MCF 10A (cell line): ENCODE data around the gene SLC7A5. TPM values are rescaled to one million over a fixed set of nuclear protein-coding genes. Genes with fewer than 3 reads are reported as not detected.
"Not testable (repeated sequence)": the region's sequence is repeated elsewhere in the genome, so short reads cannot be mapped to it uniquely, and the experiment has no call there.

ENCODE experiments used
- BruUV-seq: library from RNA; stranded (reverse); fragments of 400-500 nt; replicated peaks from 2 replicates; lab custom pipeline; 2021; lab: Mats Ljungman, UMichigan
- CTCF ChIA-PET: fragments of 300-600 bp; sonication (Branson Sonifier 250); formaldehyde crosslinking; extraction: SDS; loops from one replicate; lab custom pipeline; 2021; ENCODE audit warnings: antibody characterized with exemption, inconsistent platforms; lab: Yijun Ruan, JAX
- POLR2A ChIA-PET: fragments of 300-600, 350-650 bp; sonication (Branson Sonifier 250); formaldehyde crosslinking; extraction: SDS; loops from one replicate; lab custom pipeline; 2020; ENCODE audit warnings: antibody characterized with exemption, inconsistent platforms; lab: Yijun Ruan, JAX
- DNase-seq: peaks from one replicate; pipeline ENCODE4 v3.0.0-alpha.2; 2018; ENCODE audit not compliant: unreplicated experiment
- H3K27ac Mint-ChIP-seq: one replicate; pipeline ENCODE4 v1.8.0; 2022; ENCODE audit warnings: mild to moderate bottlenecking, low read depth, mixed read lengths; ENCODE audit not compliant: unreplicated experiment
- H3K27me3 Mint-ChIP-seq: one replicate; pipeline ENCODE4 v1.8.0; 2022; ENCODE audit warnings: mixed read lengths; ENCODE audit not compliant: insufficient read depth, unreplicated experiment
- H3K36me3 Mint-ChIP-seq: one replicate; pipeline ENCODE4 v1.8.0; 2022; ENCODE audit warnings: mild to moderate bottlenecking, moderate library complexity, mixed read lengths; ENCODE audit not compliant: insufficient read depth, unreplicated experiment
- H3K4me1 Mint-ChIP-seq: one replicate; pipeline ENCODE4 v1.8.0; 2022; ENCODE audit warnings: mixed read lengths; ENCODE audit not compliant: insufficient read depth, unreplicated experiment
- H3K4me3 Mint-ChIP-seq: one replicate; pipeline ENCODE4 v1.8.0; 2022; ENCODE audit warnings: mild to moderate bottlenecking, moderate library complexity, mixed read lengths; ENCODE audit not compliant: unreplicated experiment
- H3K9me3 Mint-ChIP-seq: one replicate; pipeline ENCODE4 v1.8.0; 2022; ENCODE audit warnings: mixed read lengths; ENCODE audit not compliant: unreplicated experiment
- intact Hi-C: fragments of 100-400 bp; cut with micrococcal nuclease; formaldehyde crosslinking; loops from 2 replicates; pipeline ENCODE4 v1.14.1; 2022
- total RNA-seq: library from RNA; stranded (reverse); gene quantifications from 2 replicates; pipeline ENCODE4 v1.2.3, GENCODE V29; 2022
- TF ChIP-seq, protein P1 (sequence below): fragments of 200-600 bp; IDR thresholded peaks from one replicate; pipeline ENCODE4 v1.8.0; 2022; ENCODE audit warnings: antibody characterized with exemption, mild to moderate bottlenecking; ENCODE audit not compliant: unreplicated experiment

Gene SLC7A5
- total RNA-seq, 1 experiment from 2014 or later = 1,007 TPM

DNA sequence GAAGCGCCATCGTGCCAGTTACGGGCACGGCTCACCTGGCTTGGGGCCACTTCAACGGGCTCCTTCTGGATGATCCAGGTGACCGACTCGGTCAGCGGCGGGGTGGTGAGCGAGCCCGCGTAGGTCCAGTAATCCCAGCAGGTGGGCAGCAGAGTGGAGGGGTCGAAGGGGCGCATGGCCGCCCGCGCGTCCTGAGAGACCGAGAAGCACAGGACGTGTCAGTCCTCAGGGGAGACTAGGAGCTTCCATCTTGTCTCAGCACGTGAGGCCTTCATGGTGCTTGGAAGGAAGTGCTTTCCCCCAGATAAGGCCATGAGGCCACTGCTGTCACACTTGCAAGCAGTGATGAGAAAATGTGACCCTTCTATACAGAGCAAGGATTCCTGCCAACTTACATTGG, 22.5 kb upstream of the SLC7A5 start:
- peaks cover 7% of the 10 kb centered on the region for H3K4me1 Mint-ChIP-seq
- ChIA-PET POLR2A (no interaction called here), CTCF (no interaction called here)
- no TSS peak for BruUV-seq
- intact Hi-C loops = no loop called here
- H3K4me3 Mint-ChIP-seq = no peak overlapping the region
- no peaks in the 10 kb centered on the region for H3K9me3 Mint-ChIP-seq
- H3K27ac Mint-ChIP-seq = no peak overlapping the region
- no peaks in the 10 kb centered on the region for H3K36me3 Mint-ChIP-seq
- no peak for DNase-seq
- H3K27me3 Mint-ChIP-seq = no peaks in the 10 kb centered on the region
- TF ChIP-seq, protein P1, sequence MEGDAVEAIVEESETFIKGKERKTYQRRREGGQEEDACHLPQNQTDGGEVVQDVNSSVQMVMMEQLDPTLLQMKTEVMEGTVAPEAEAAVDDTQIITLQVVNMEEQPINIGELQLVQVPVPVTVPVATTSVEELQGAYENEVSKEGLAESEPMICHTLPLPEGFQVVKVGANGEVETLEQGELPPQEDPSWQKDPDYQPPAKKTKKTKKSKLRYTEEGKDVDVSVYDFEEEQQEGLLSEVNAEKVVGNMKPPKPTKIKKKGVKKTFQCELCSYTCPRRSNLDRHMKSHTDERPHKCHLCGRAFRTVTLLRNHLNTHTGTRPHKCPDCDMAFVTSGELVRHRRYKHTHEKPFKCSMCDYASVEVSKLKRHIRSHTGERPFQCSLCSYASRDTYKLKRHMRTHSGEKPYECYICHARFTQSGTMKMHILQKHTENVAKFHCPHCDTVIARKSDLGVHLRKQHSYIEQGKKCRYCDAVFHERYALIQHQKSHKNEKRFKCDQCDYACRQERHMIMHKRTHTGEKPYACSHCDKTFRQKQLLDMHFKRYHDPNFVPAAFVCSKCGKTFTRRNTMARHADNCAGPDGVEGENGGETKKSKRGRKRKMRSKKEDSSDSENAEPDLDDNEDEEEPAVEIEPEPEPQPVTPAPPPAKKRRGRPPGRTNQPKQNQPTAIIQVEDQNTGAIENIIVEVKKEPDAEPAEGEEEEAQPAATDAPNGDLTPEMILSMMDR = no peak

DNA sequence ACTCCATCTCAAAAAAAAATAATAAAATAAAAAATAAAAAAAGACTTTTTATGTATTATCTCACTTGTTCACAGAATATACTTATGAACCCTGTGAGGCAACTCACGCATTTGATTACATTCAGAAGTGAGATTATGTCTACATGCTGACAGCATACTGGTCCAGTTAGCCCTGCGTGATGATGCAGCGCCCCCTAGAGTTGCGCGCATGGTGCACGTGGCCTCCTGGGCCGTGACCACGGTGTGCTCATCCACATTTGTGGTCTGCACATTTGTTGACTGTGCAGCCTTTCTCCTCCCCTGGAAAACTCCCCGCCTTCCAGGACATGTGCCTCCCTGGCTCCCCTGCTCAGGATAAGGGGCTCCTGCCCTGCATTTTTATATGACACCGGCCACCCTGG, 20.5 kb upstream of the SLC7A5 start:
- BruUV-seq, H3K27ac Mint-ChIP-seq, POLR2A ChIA-PET, H3K9me3 Mint-ChIP-seq, H3K4me1 Mint-ChIP-seq, intact Hi-C loops, H3K36me3 Mint-ChIP-seq, DNase-seq, H3K4me3 Mint-ChIP-seq: not testable (repeated sequence)
- CTCF ChIA-PET = interaction anchor here (0.9 kb wide), 1 partner anchor 21 kb away, joined by 3 read pairs; no protein-coding TSS in a partner anchor
- H3K27me3 Mint-ChIP-seq = peaks cover 10% of the 10 kb centered on the region

DNA sequence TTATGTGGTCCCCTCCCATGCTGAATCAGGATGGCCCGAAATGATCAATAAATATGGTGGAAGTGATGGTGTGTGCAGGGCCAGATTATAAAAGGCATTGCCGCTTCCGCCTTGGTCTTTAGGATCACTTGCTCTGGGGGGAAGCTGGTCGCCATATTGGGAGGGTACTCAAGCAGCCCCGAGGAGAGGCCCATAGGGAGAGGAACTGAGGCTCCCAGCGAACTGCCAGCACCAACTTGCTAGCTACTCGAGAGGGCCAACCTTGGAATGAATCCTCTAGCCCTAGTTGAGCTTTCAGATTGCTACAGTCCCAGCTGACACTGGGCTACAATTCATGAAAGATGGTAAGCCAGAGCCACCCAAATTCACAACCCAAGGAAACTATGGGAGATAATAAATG, 19.0 kb upstream of the SLC7A5 start:
- H3K27ac Mint-ChIP-seq, H3K4me1 Mint-ChIP-seq, BruUV-seq, intact Hi-C loops, H3K4me3 Mint-ChIP-seq, H3K9me3 Mint-ChIP-seq, POLR2A ChIA-PET, H3K36me3 Mint-ChIP-seq, DNase-seq: not testable (repeated sequence)
- H3K27me3 Mint-ChIP-seq = peaks cover 10% of the 10 kb centered on the region
- CTCF ChIA-PET = interaction anchor here (0.6 to 0.8 kb wide), 2 partner anchors 109 to 121 kb away, joined by 3 read pairs; no protein-coding TSS in a partner anchor

DNA sequence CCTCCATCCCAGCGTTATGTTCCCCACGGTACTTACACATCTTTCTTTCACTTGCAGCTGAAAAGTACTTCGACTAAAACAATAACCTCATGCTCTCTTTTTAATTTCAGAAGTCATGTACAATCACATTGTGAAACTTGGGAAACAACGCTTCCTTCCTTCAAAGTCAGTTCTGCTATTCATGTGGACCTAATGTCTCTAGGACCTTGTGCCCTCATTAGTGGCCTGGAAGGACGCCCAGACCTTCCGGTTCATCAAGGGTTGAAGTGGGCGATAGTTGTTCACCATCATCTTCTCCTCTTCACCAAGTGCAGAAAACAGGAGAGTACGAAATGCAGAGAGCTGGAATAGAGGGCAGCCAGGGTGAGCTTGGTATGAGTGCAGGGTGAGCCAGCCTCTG, 18.6 kb upstream of the SLC7A5 start:
- BruUV-seq, H3K27ac Mint-ChIP-seq, DNase-seq, H3K4me1 Mint-ChIP-seq, H3K4me3 Mint-ChIP-seq, H3K9me3 Mint-ChIP-seq, intact Hi-C loops, H3K36me3 Mint-ChIP-seq, POLR2A ChIA-PET: not testable (repeated sequence)
- CTCF ChIA-PET = interaction anchor here (0.6 kb wide), 1 partner anchor 120 kb away, joined by 3 read pairs; no protein-coding TSS in a partner anchor
- H3K27me3 Mint-ChIP-seq = peaks cover 10% of the 10 kb centered on the region

DNA sequence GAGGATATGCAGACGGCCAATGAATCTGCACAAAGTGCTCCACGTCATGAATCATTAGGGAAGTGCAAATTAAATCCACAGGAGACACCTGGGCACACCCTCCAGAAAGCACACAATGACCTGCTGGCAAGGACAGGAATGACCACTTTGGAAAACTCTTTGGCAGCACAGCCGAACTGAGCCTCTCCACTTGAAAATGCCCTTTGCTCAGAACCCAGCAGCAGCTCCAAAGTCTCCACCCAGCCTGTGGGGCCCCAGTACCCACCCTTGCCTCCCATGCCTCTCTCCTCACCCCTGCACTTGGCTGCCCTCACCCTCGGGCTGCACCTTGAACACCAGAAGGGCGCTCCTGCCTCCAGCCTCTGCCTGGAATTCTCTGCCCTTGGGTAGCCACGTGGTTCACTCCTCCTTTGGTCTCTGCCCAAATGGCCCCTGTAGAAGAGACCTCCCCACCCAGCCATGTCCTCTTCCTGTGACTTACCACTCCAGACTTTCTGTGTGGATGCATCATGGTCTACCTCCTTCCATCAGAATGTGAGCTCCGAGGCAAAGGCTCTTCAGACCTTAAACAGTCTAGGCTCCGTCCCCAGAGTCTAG, 16.2 kb upstream of the SLC7A5 start:
- POLR2A ChIA-PET, H3K4me1 Mint-ChIP-seq, H3K27ac Mint-ChIP-seq, DNase-seq, intact Hi-C loops, H3K9me3 Mint-ChIP-seq, BruUV-seq, H3K4me3 Mint-ChIP-seq, H3K36me3 Mint-ChIP-seq: not testable (repeated sequence)
- peaks cover 23% of the 10 kb centered on the region for H3K27me3 Mint-ChIP-seq
- CTCF ChIA-PET = interaction anchor here (0.6 kb wide), 1 partner anchor 10 kb away, joined by 4 read pairs; no protein-coding TSS in a partner anchor

DNA sequence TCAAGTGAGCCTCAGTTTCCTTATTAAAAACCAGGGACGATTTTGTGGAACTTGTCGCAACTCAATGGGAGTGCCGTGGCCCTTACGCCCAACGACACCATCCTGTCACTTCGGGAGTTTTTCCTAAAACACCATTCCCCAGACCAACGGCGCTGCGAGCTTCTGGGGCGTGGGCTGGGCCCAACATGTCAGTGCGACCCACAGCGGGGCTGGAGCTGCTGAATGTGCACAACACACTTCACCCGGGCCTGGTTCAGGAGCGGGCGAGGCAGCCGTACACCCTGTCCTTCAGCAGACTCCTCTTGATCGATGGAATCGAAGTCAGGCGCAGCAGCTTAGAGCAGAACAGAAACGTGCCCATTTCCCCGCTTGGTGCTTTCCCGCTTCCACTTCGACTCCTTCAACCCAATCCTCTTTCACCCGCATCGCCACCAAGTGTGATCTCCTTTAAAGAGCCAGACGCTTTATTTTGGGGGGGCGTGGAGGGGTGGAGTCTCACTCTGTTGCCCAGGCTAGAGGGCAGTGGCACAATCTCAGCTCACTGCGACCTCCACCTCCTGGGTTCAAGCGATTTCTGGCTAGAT, 13.2 kb upstream of the SLC7A5 start:
- BruUV-seq = no TSS peak
- H3K4me3 Mint-ChIP-seq = no peak overlapping the region
- H3K36me3 Mint-ChIP-seq = no peaks in the 10 kb centered on the region
- H3K27me3 Mint-ChIP-seq = peaks cover 41% of the 10 kb centered on the region
- H3K9me3 Mint-ChIP-seq = no peaks in the 10 kb centered on the region
- H3K27ac Mint-ChIP-seq = no peak overlapping the region
- ChIA-PET CTCF (interaction anchor here (1.7 kb wide), 1 partner anchor 11 kb away, joined by 4 read pairs; no protein-coding TSS in a partner anchor), POLR2A (no interaction called here)
- intact Hi-C loops = no loop called here
- TF ChIP-seq, protein P1 = no peak
- no peaks in the 10 kb centered on the region for H3K4me1 Mint-ChIP-seq
- no peak for DNase-seq
